PC-3 (cell line): ENCODE measurements around the gene ANKRD29. TPM values are rescaled to one million over a fixed set of nuclear protein-coding genes. Genes with fewer than 3 reads are reported as not detected.
A peak's percentile ranks its signal among the peaks of the same experiment; 100 is the strongest.

ENCODE experiments used
- ATAC-seq: fragments of 200-7000 bp; cut with Tn5 transposase; 2 replicates; pipeline ENCODE4 v1.9.1; 2020; ENCODE audit warnings: mild to moderate bottlenecking, moderate library complexity
- BruUV-seq: library from RNA; stranded (reverse); fragments of 400-500 nt; replicated peaks from 2 replicates; lab custom pipeline; 2021; lab: Mats Ljungman, UMichigan
- CTCF ChIA-PET: fragments of 300-600 bp; sonication (Branson Sonifier 250); formaldehyde crosslinking; loops from one replicate; lab custom pipeline; 2022; ENCODE audit warnings: antibody characterized with exemption; lab: Charles Lee
- POLR2A ChIA-PET: fragments of 300-600 bp; sonication (Branson Sonifier 250); formaldehyde crosslinking; loops from one replicate; lab custom pipeline; 2022; ENCODE audit warnings: antibody characterized with exemption; ENCODE audit not compliant: unreplicated experiment; lab: Charles Lee
- DNase-seq: peaks from one replicate; pipeline ENCODE4 v3.0.0-alpha.2; 2015
- H2AFZ ChIP-seq: fragments of 300-600 bp; sonication (generic); 2 replicates; pipeline ENCODE4 v1.6.0; 2016; ENCODE audit warnings: antibody characterized with exemption, low read length
- H3F3A ChIP-seq: fragments of 300-600 bp; sonication (generic); one replicate; pipeline ENCODE4 v1.6.0; 2017; ENCODE audit warnings: antibody characterized with exemption, low read length, control low read depth, mild to moderate bottlenecking; ENCODE audit not compliant: unreplicated experiment
- H3K27ac ChIP-seq: fragments of 300-600 bp; sonication (generic); 2 replicates; pipeline ENCODE4 v1.5.1; 2016; ENCODE audit warnings: mild to moderate bottlenecking, low read length
- H3K27me3 ChIP-seq: fragments of 300-600 bp; sonication (generic); 2 replicates; pipeline ENCODE4 v1.6.1; 2016; ENCODE audit warnings: low read length, mixed read lengths
- H3K36me3 ChIP-seq: fragments of 300-600 bp; sonication (generic); 2 replicates; pipeline ENCODE4 v1.6.1; 2016; ENCODE audit warnings: low read depth, mixed run types, low read length, mixed read lengths
- H3K4me1 ChIP-seq: fragments of 300-600 bp; sonication (generic); 2 replicates; pipeline ENCODE4 v1.5.1; 2016; ENCODE audit warnings: low read length; ENCODE audit not compliant: insufficient read depth
- H3K4me2 ChIP-seq: fragments of 300-600 bp; sonication (generic); 2 replicates; pipeline ENCODE4 v1.6.0; 2016; ENCODE audit warnings: low read length
- H3K4me3 ChIP-seq: fragments of 300-600 bp; sonication (generic); 2 replicates; pipeline ENCODE4 v1.5.1; 2016; ENCODE audit warnings: mild to moderate bottlenecking, low read length, mixed read lengths
- H3K79me2 ChIP-seq: fragments of 300-600 bp; sonication (generic); 2 replicates; pipeline ENCODE4 v1.6.1; 2017; ENCODE audit warnings: low read length, mixed read lengths
- H3K9ac ChIP-seq: fragments of 300-600 bp; sonication (generic); 2 replicates; pipeline ENCODE4 v1.6.0; 2016; ENCODE audit warnings: mild to moderate bottlenecking, low read length
- H3K9me2 ChIP-seq: fragments of 300-600 bp; sonication (generic); replicated peaks from 2 replicates; pipeline ENCODE4 v1.6.1; 2016; ENCODE audit warnings: mixed run types, low read length, mixed read lengths
- H3K9me3 ChIP-seq: fragments of 300-600 bp; sonication (generic); 2 replicates; pipeline ENCODE4 v1.6.1; 2016; ENCODE audit warnings: low read length, mixed read lengths
- H4K20me1 ChIP-seq: fragments of 300-600 bp; sonication (generic); 2 replicates; pipeline ENCODE4 v1.6.1; 2016; ENCODE audit warnings: low read length, mixed read lengths
- CTCF ChIP-seq: fragments of 300-600 bp; sonication (generic); conservative IDR thresholded peaks from 2 replicates; pipeline ENCODE4 v1.5.1; 2017; ENCODE audit warnings: antibody characterized with exemption, low read depth, mild to moderate bottlenecking, low read length
- EZH2 ChIP-seq: fragments of 300-600 bp; sonication (generic); IDR thresholded peaks from one replicate; pipeline ENCODE4 v1.6.1; 2017; ENCODE audit warnings: antibody characterized with exemption, mild to moderate bottlenecking, low read length; ENCODE audit not compliant: unreplicated experiment
- EZH2phosphoT487 ChIP-seq: fragments of 300-600 bp; sonication (generic); IDR thresholded peaks from 2 replicates; pipeline ENCODE4 v1.6.1; 2018; ENCODE audit warnings: mild to moderate bottlenecking, antibody characterized with exemption, low read length, borderline replicate concordance
- intact Hi-C: fragments of 100-400 bp; cut with micrococcal nuclease; formaldehyde crosslinking; loops from 2 replicates; pipeline ENCODE4 v1.9.0; 2023
- total RNA-seq: library from RNA; depleted of rRNA; stranded (reverse); fragments of >200 nt; gene quantifications from 2 replicates; pipeline ENCODE4 v1.2.3, GENCODE V29; 2014

Gene ANKRD29
- total RNA-seq, 1 experiment from 2014 or later = 31.0 TPM

- no peaks in the 10 kb centered on the region for H4K20me1 ChIP-seq
- TF ChIP-seq EZH2 (no peak), CTCF (no peak)
- ChIA-PET POLR2A (interaction anchor here (0.5 to 0.7 kb wide), 4 partner anchors 9 to 172 kb away, joined by 3 to 16 read pairs (median 6); no protein-coding TSS in a partner anchor), CTCF (interaction anchor here (0.5 to 3.7 kb wide), 2 partner anchors 76 to 223 kb away, joined by 4 to 38 read pairs; no protein-coding TSS in a partner anchor)
- no peaks in the 10 kb centered on the region for H3K36me3 ChIP-seq
- peak overlapping the region; percentile 29; the same call in 1 of the 2 replicates for H3K4me3 ChIP-seq
- no peaks in the 10 kb centered on the region for H3K9me2 ChIP-seq
- H3K27ac ChIP-seq = peak overlapping the region; percentile 98
- DNase-seq (peak; percentile 93), ATAC-seq (peak; percentile 68)
- H3K9me3 ChIP-seq = no peaks in the 10 kb centered on the region
- H3K4me1 ChIP-seq = peaks cover 54% of the 10 kb centered on the region
- H2AFZ ChIP-seq = peak overlapping the region; percentile 12; the same call in 1 of the 2 replicates
- H3K9ac ChIP-seq = peak overlapping the region; percentile 89
- intact Hi-C loops = loop anchor here (1.0 to 2.0 kb wide), 4 partner anchors 37 to 63 kb away; partner anchors contain the start of genes LAMA3 and NPC1
- no peaks in the 10 kb centered on the region for H3K79me2 ChIP-seq
- H3K4me2 ChIP-seq = peak overlapping the region; percentile 69
- H3F3A ChIP-seq = peaks cover 21% of the 10 kb centered on the region
- H3K27me3 ChIP-seq = no peaks in the 10 kb centered on the region
- BruUV-seq = no TSS peak
Measured at GRCh38 chr18:23626451-23627279, 36.0 kb downstream of the ANKRD29 start.

GRCh38 chr18:23623040-23623439, 39.7 kb downstream of the ANKRD29 start:
- Histone ChIP-seq H3K27me3 (no peaks in the 10 kb centered on the region), H3K9ac (no peak overlapping the region), H3K79me2 (no peaks in the 10 kb centered on the region), H3K9me3 (no peaks in the 10 kb centered on the region), H2AFZ (no peak overlapping the region), H3K4me3 (no peak overlapping the region), H3K4me2 (no peak overlapping the region), H3K27ac (no peak overlapping the region), H4K20me1 (no peaks in the 10 kb centered on the region), H3F3A (peaks cover 19% of the 10 kb centered on the region), H3K9me2 (no peaks in the 10 kb centered on the region), H3K4me1 (peaks cover 37% of the 10 kb centered on the region), H3K36me3 (no peaks in the 10 kb centered on the region)
- ATAC-seq (no peak), DNase-seq (no peak)
- POLR2A ChIA-PET = no interaction called here
- CTCF ChIA-PET = interaction anchor here (1.9 kb wide), 1 partner anchor 81 kb away, joined by 21 read pairs; no protein-coding TSS in a partner anchor
- TF ChIP-seq EZH2 = no peak
- TF ChIP-seq CTCF = no peak
- no peak for TF ChIP-seq EZH2phosphoT487
- intact Hi-C loops = no loop called here
- no TSS peak for BruUV-seq
